ENCODE results near the gene MARS1.
"Not testable (repeated sequence)": the region's sequence is repeated elsewhere in the genome, so short reads cannot be mapped to it uniquely, and the experiment has no call there.

MARS1 gene

GRCh38 chr12:57487597-57488401, at the start of gene MARS1:
Gene MARS1, plus strand, starts transcription at chr12:57488068. Its CDS starts 23 bp downstream, at chr12:57488091.
- DNase-seq (ENCODE audit: low spot score): peak; percentile 92

- DNase-seq (ENCODE audit: low spot score): no peak
These were observed 49.5 kb upstream of the MARS1 start for GRCh38 chr12:57438400-57438799.

GRCh38 chr12:57439762-57440266, 48.1 kb upstream of the MARS1 start:
- DNase-seq (ENCODE audit: low spot score): no peak

- not testable (repeated sequence) for DNase-seq (ENCODE audit: low spot score)
These were observed 46.5 kb upstream of the MARS1 start for GRCh38 chr12:57441393-57441792.

GRCh38 chr12:57441846-57442427, 45.9 kb upstream of the MARS1 start:
- no peak for DNase-seq (ENCODE audit: low spot score)

GRCh38 chr12:57444337-57444736, 43.5 kb upstream of the MARS1 start:
- DNase-seq (ENCODE audit: low spot score): not testable (repeated sequence)

- no peak for DNase-seq (ENCODE audit: low spot score)
These were observed 43.1 kb upstream of the MARS1 start for GRCh38 chr12:57444744-57445143.

- DNase-seq (ENCODE audit: low spot score): no peak
These were observed 41.4 kb upstream of the MARS1 start for GRCh38 chr12:57446292-57446960.

GRCh38 chr12:57448669-57449068, 39.2 kb upstream of the MARS1 start:
- DNase-seq (ENCODE audit: low spot score): no peak

- DNase-seq (ENCODE audit: low spot score): peak; percentile 44
These were observed 38.5 kb upstream of the MARS1 start for GRCh38 chr12:57449375-57449774.

- DNase-seq (ENCODE audit: low spot score): no peak
These were observed 37.8 kb upstream of the MARS1 start for GRCh38 chr12:57450057-57450456.

GRCh38 chr12:57451233-57451778, 36.6 kb upstream of the MARS1 start:
- DNase-seq (ENCODE audit: low spot score): no peak

- peak; percentile 46 for DNase-seq (ENCODE audit: low spot score)
These were observed 35.5 kb upstream of the MARS1 start for GRCh38 chr12:57452181-57452936.

- DNase-seq (ENCODE audit: low spot score): no peak
These were observed 34.8 kb upstream of the MARS1 start for GRCh38 chr12:57452937-57453509.

GRCh38 chr12:57454213-57454565, 33.7 kb upstream of the MARS1 start:
- DNase-seq (ENCODE audit: low spot score): no peak

GRCh38 chr12:57454566-57455373, 33.1 kb upstream of the MARS1 start, which contains the start of gene INHBE:
Gene INHBE, plus strand, starts transcription at chr12:57455307. Its CDS starts 230 bp downstream, at chr12:57455537.
- DNase-seq (ENCODE audit: low spot score): peak; percentile 66

- DNase-seq (ENCODE audit: low spot score): peak; percentile 46
These were observed 32.3 kb upstream of the MARS1 start for GRCh38 chr12:57455374-57456144.

GRCh38 chr12:57456145-57456700, 31.6 kb upstream of the MARS1 start:
- DNase-seq (ENCODE audit: low spot score): peak; percentile 46

GRCh38 chr12:57456737-57457490, 31.0 kb upstream of the MARS1 start:
- DNase-seq (ENCODE audit: low spot score): peak; percentile 34
